Fibroblast of peridontal ligament (primary cell): ENCODE measurements around the gene ATP4B.

ENCODE experiments used
- DNase-seq: peaks from one replicate; pipeline ENCODE4 v3.0.0-alpha.2; 2010; ENCODE audit errors: extremely low read depth

The ATP4B gene

GRCh38 chr13:113657851-113658741 is at the start of gene ATP4B:
TSS of gene ATP4B (minus strand) at chr13:113658198. CDS start at chr13:113658144, 54 bp downstream.
- DNase-seq, result no peak

GRCh38 chr13:113672002-113672651 is 14.1 kb upstream of the ATP4B start:
- DNase-seq, result no peak

GRCh38 chr13:113671066-113672001 is 13.3 kb upstream of the ATP4B start:
- no peak for DNase-seq

GRCh38 chr13:113670541-113670940 is 12.5 kb upstream of the ATP4B start:
- no peak for DNase-seq

GRCh38 chr13:113669755-113670341 is 11.8 kb upstream of the ATP4B start:
- DNase-seq, result no peak

- no peak for DNase-seq
Measured at GRCh38 chr13:113669231-113669754, 11.3 kb upstream of the ATP4B start.

GRCh38 chr13:113668491-113668971 is 10.5 kb upstream of the ATP4B start:
- no peak for DNase-seq

GRCh38 chr13:113667771-113668490 is 9.9 kb upstream of the ATP4B start:
- no peak for DNase-seq

- DNase-seq, result no peak
Measured at GRCh38 chr13:113666951-113667701, 9.1 kb upstream of the ATP4B start, which contains the start of gene GRK1. TSS of gene GRK1 (plus strand) at chr13:113667219. CDS start at chr13:113667387, 168 bp downstream.

GRCh38 chr13:113666329-113666670 is 8.3 kb upstream of the ATP4B start:
- no peak for DNase-seq

- no peak for DNase-seq
Measured at GRCh38 chr13:113665597-113666328, 7.8 kb upstream of the ATP4B start.

- DNase-seq, result no peak
Measured at GRCh38 chr13:113664751-113665596, 7.0 kb upstream of the ATP4B start.

- DNase-seq, result no peak
Measured at GRCh38 chr13:113663934-113664333, 5.9 kb upstream of the ATP4B start.

- DNase-seq, result no peak
Measured at GRCh38 chr13:113661509-113661908, 3.5 kb upstream of the ATP4B start.

- no peak for DNase-seq
Measured at GRCh38 chr13:113660066-113660465, 2.1 kb upstream of the ATP4B start.

- no peak for DNase-seq
Measured at GRCh38 chr13:113659337-113659736, 1.3 kb upstream of the ATP4B start.

GRCh38 chr13:113658836-113659235 is 838 bp upstream of the ATP4B start:
- DNase-seq, result no peak
